K562 (cell line): ENCODE data around the gene PNMA8C. TPM values are rescaled to one million over a fixed set of nuclear protein-coding genes. Genes with fewer than 3 reads are reported as not detected.

Experiments
- ATAC-seq: fragments of 200-7000 bp; cut with Tn5 transposase; 3 replicates; pipeline ENCODE4 v1.9.1; 2020; ENCODE audit warnings: moderate library complexity
- BruUV-seq: library from RNA; stranded (reverse); fragments of 400-500 nt; replicated peaks from 2 replicates; lab custom pipeline; 2021; lab: Mats Ljungman, UMichigan
- CTCF ChIA-PET: fragments of 300-600 bp; formaldehyde crosslinking; extraction: SDS; loops from one replicate; lab custom pipeline; 2021; ENCODE audit warnings: low intra/inter-chr PET ratio; lab: Yijun Ruan, JAX
- POLR2A ChIA-PET: fragments of 300-600, 350-650 bp; sonication (Branson Sonifier 250); formaldehyde crosslinking; extraction: SDS; loops from one replicate; lab custom pipeline; 2021; ENCODE audit warnings: antibody characterized with exemption, inconsistent platforms; lab: Yijun Ruan, JAX
- DNase-seq, 4 experiments: peaks; one replicate each; pipeline versions ENCODE4 v3.0.0 to v3.0.0-alpha.2; 2011 to 2018; ENCODE audit warnings: low spot score in 3 of 4, mixed read lengths in 3 of 4; ENCODE audit errors: extremely low read depth in 1 of 4
- FAIRE-seq: peaks from 2 replicates; lab custom pipeline; 2011; peaks lifted over from hg19 to GRCh38; lab: Jason Lieb, UNC
- H2AFZ ChIP-seq: 2 replicates; pipeline ENCODE4 v1.6.0; 2011; ENCODE audit warnings: low read depth, low read length, control low read depth, inconsistent platforms
- H3K27ac ChIP-seq: fragments of 200-600 bp; 3 replicates; pipeline ENCODE4 v1.8.0; 2011; ENCODE audit warnings: low read depth, mild to moderate bottlenecking, control low read depth, inconsistent platforms, low read length, moderate library complexity, mixed read lengths; ENCODE audit errors: extremely low read depth
- H3K27me3 ChIP-seq, 2 experiments: fragments of 300-600 bp in 1 of 2; 2 replicates in 1 of 2; 3 replicates in 1 of 2; pipeline versions ENCODE4 v1.6.0 to v1.8.0; 2011; ENCODE audit warnings: inconsistent platforms in 2 of 2, low read length in 2 of 2, mild to moderate bottlenecking in 1 of 2, mixed read lengths in 1 of 2, moderate library complexity in 1 of 2; ENCODE audit not compliant: control insufficient read depth in 2 of 2, insufficient read depth in 2 of 2
- H3K36me3 ChIP-seq: fragments of 300-600 bp; 3 replicates; pipeline ENCODE4 v1.8.0; 2011; ENCODE audit warnings: mild to moderate bottlenecking, low read length, inconsistent platforms; ENCODE audit not compliant: control insufficient read depth, insufficient read depth
- H3K4me1 ChIP-seq, 2 experiments: fragments of 200-600 bp in 1 of 2; replicated peaks in 1 of 2; 2 replicates in 1 of 2; 3 replicates in 1 of 2; pipeline versions ENCODE4 v1.5.1 to v1.8.0; 2011; ENCODE audit warnings: inconsistent platforms in 2 of 2, low read length in 2 of 2, mild to moderate bottlenecking in 1 of 2, mixed read lengths in 1 of 2, moderate library complexity in 1 of 2; ENCODE audit not compliant: control insufficient read depth in 2 of 2, insufficient read depth in 2 of 2
- H3K4me2 ChIP-seq: 2 replicates; pipeline ENCODE4 v1.6.1; 2011; ENCODE audit warnings: low read length, control low read depth, inconsistent platforms, mixed read lengths; ENCODE audit not compliant: insufficient read depth
- H3K4me3 ChIP-seq: fragments of 200-600 bp; sonication (generic), shearing (Covaris generic); 2 replicates; pipeline ENCODE4 v1.5.1; 2016; ENCODE audit warnings: control low read depth, inconsistent platforms
- H3K79me2 ChIP-seq: fragments of 200-600 bp; 3 replicates; pipeline ENCODE4 v1.8.0; 2011; ENCODE audit warnings: low read length, inconsistent platforms; ENCODE audit not compliant: control insufficient read depth, insufficient read depth
- H3K9ac ChIP-seq, 2 experiments: 2 replicates each; pipeline versions ENCODE4 v1.6.0 to v1.6.1; 2011; ENCODE audit warnings: low read depth in 2 of 2, low read length in 2 of 2, control low read depth in 1 of 2, inconsistent platforms in 1 of 2, mild to moderate bottlenecking in 1 of 2, mixed read lengths in 1 of 2; ENCODE audit not compliant: insufficient read depth in 1 of 2
- H3K9me1 ChIP-seq: one replicate; pipeline ENCODE4 v1.6.0; 2011; ENCODE audit warnings: inconsistent platforms, mild to moderate bottlenecking, low read length, moderate library complexity; ENCODE audit not compliant: control insufficient read depth, insufficient read depth
- H3K9me3 ChIP-seq: replicated peaks from 2 replicates; pipeline ENCODE4 v1.5.1; 2011; ENCODE audit warnings: low read depth, low read length, inconsistent platforms; ENCODE audit not compliant: control insufficient read depth, insufficient read depth
- H4K20me1 ChIP-seq: replicated peaks from 2 replicates; pipeline ENCODE4 v1.6.1; 2011; ENCODE audit warnings: low read length, inconsistent platforms, mixed read lengths; ENCODE audit not compliant: control insufficient read depth, insufficient read depth
- CSDE1 ChIP-seq, 2 experiments: fragments of 450-650 bp; IDR thresholded peaks; 2 replicates each; pipeline ENCODE4 v1.6.1; 2016; ENCODE audit warnings: mild to moderate bottlenecking in 1 of 2
- HOXB6 ChIP-seq: fragments of 250-450 bp; sonication (Bioruptor Pico); IDR thresholded peaks from 2 replicates; pipeline ENCODE4 v1.5.1; 2022; ENCODE audit warnings: mild to moderate bottlenecking, borderline replicate concordance
- POLR2G ChIP-seq: fragments of 200-400 bp; formaldehyde crosslinking; IDR thresholded peaks from 2 replicates; pipeline ENCODE4 v1.6.1; 2017; ENCODE audit warnings: low read depth, mild to moderate bottlenecking, antibody characterized with exemption, low read length, moderate library complexity
- RBM22 ChIP-seq: fragments of 200-400 bp; formaldehyde crosslinking; IDR thresholded peaks from 2 replicates; pipeline ENCODE4 v1.6.1; 2018; ENCODE audit warnings: low read length, low read depth; ENCODE audit not compliant: poor library complexity, severe bottlenecking
- ZNF780A ChIP-seq: fragments of 250-450 bp; sonication (Bioruptor Pico); IDR thresholded peaks from 2 replicates; pipeline ENCODE4 v1.5.0; 2021; ENCODE audit warnings: mild to moderate bottlenecking
- WGBS: fragments of 100-300 bp; shearing (Covaris generic); methylation state at CpG from one replicate; pipeline ENCODE4 v1.1.6; 2016; ENCODE audit warnings: low coverage, mixed read lengths; ENCODE audit not compliant: insufficient coverage; ENCODE audit errors: missing lambda C conversion rate; 5-methylcytosine and 5-hydroxymethylcytosine counted together
- in situ Hi-C: fragments of 300-500 bp; cut with MboI; formaldehyde crosslinking; loops from 4 replicates; pipeline ENCODE4 v1.15.0; 2018; ENCODE audit warnings: inconsistent platforms, mixed read lengths
- intact Hi-C: fragments of 100-400 bp; cut with micrococcal nuclease; formaldehyde crosslinking; loops from 2 replicates; pipeline ENCODE4 v1.14.2; 2022
- polyA plus RNA-seq, 8 experiments: library from polyadenylated mRNA; depleted of rRNA in 4 of 8; stranded (reverse) in 5 of 8; unstranded in 3 of 8; fragments of >200 nt; fragmentation: Nextera tagmentation in 2 of 8; fragmentation: Illumina TruSeq in 1 of 8; extraction: Ambion mirVana in 2 of 8; extraction: Trizol in 1 of 8; gene quantifications; 2 replicates each; pipeline versions ENCODE4 v1.2.1 to v1.2.3, GENCODE V29; 2011 to 2014; ENCODE audit warnings: inconsistent platforms in 1 of 8, missing spikeins in 1 of 8
- total RNA-seq, 7 experiments: library from RNA; depleted of rRNA in 6 of 7; stranded (reverse); fragments of >200 nt in 6 of 7; fragmentation: Illumina TruSeq in 2 of 7; extraction: Trizol in 2 of 7; gene quantifications; 2 replicates each; pipeline versions ENCODE4 v1.2.1 to v1.2.3, GENCODE V29; 2011 to 2021; ENCODE audit warnings: low replicate concordance in 1 of 7
- TF ChIP-seq, protein P1 (sequence below): sonication (generic); formaldehyde crosslinking; IDR thresholded peaks from 2 replicates; pipeline ENCODE4 v1.8.1; 2023; ENCODE audit warnings: mild to moderate bottlenecking, missing genetic modification reagents

The PNMA8C gene
- total and polyA plus RNA-seq, 9 of the 15 experiments (the other 6 are each of a cell fraction or from before 2014, with no cell fraction given), result 0.04 to 0.05 (median 0.05) TPM; not detected in 6

DNA sequence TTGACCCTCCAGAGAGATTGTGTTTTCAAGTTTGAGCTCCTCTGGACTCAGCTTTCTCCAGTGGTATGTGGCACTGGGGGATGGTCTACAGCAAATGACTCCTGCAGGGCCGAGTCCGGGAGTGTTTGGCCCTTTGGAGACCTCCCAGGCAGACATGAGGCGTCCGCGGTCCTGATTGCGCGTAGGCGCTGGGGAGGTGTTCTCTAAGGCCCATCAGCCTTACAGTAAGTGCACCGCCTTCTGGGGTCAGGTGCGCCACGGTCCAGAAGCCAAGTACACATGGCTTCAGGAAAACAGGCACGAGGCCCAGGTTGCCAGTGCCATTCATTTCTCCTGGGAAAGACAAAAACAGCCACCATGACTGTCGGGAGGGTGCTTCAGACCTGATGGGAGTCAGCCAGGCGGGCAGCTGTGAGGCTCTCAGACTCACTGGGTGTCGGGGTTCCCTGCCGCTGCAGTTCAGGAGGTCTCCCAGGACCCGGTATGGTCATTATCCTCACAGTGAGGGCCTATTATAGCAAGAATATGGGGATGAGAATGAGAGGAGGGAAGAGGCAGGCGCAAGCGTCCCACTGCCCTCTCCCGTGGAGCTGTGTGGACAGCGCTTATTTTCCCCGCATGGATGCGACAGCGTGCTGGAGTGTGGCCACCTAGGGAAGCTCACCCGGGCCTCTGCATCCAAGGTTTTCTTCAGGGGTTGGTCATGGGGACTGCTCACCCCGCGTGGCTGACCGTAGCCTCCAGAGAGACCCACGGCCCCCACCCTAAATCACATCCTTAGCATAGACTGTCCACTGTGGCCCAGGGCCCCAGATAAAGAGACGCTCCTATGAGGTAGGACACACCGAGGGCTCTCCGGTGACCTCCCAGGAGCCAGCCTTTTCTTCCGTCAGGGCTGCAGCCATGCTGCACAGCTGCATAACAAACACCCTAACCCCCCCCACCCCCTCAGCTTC, 37.2 kb downstream of the PNMA8C start:
- H3K79me2 ChIP-seq, result no peaks in the 10 kb centered on the region
- CTCF ChIA-PET, result interaction anchor here (0.9 kb wide), 1 partner anchor 96 kb away, joined by 3 read pairs; no protein-coding TSS in a partner anchor
- peaks cover 0 to 23% of the 10 kb centered on the region in 2 experiments; a peak in 2 of 5 replicates for H3K4me1 ChIP-seq
- WGBS, result 94% methylated on average over 30 of the region's 33 CpGs
- H3K9ac ChIP-seq, result no peak overlapping the region; a peak in 1 of 4 replicates
- no peaks in the 10 kb centered on the region; the same call in 1 of the 2 replicates for H4K20me1 ChIP-seq
- no peaks in the 10 kb centered on the region for H3K9me3 ChIP-seq
- no peak overlapping the region for H3K27ac ChIP-seq
- H2AFZ ChIP-seq, result no peak overlapping the region
- peaks cover 55% of the 10 kb centered on the region; the same call in 2 of the 3 replicates for H3K36me3 ChIP-seq
- H3K4me3 ChIP-seq, result no peak overlapping the region
- in situ Hi-C loops, result no loop called here
- intact Hi-C loops, result no loop called here
- TF ChIP-seq, protein P1, sequence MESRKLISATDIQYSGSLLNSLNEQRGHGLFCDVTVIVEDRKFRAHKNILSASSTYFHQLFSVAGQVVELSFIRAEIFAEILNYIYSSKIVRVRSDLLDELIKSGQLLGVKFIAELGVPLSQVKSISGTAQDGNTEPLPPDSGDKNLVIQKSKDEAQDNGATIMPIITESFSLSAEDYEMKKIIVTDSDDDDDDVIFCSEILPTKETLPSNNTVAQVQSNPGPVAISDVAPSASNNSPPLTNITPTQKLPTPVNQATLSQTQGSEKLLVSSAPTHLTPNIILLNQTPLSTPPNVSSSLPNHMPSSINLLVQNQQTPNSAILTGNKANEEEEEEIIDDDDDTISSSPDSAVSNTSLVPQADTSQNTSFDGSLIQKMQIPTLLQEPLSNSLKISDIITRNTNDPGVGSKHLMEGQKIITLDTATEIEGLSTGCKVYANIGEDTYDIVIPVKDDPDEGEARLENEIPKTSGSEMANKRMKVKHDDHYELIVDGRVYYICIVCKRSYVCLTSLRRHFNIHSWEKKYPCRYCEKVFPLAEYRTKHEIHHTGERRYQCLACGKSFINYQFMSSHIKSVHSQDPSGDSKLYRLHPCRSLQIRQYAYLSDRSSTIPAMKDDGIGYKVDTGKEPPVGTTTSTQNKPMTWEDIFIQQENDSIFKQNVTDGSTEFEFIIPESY (CRISPR knock-in tag), result peak; percentile 79
- TF ChIP-seq RBM22 (peak; percentile 68), ZNF780A (CRISPR knock-in tag) (no peak), CSDE1 (IDR thresholded peaks at IDR 0.05) (no peak), HOXB6 (CRISPR knock-in tag) (no peak), POLR2G (peak; percentile 47; the same call in 1 of the 2 replicates)
- H3K4me2 ChIP-seq, result no peak overlapping the region
- no peaks in the 10 kb centered on the region for H3K27me3 ChIP-seq
- ATAC-seq, result no peak
- DNase-seq, result no peak
- no peaks in the 10 kb centered on the region for H3K9me1 ChIP-seq
- no peak for FAIRE-seq
- BruUV-seq, result no TSS peak
- POLR2A ChIA-PET, result interaction anchor here (0.7 kb wide), 1 partner anchor 21 kb away, joined by 4 read pairs; no protein-coding TSS in a partner anchor
